HT-29 (cell line): ENCODE results near the gene MBD5. TPM values are rescaled to one million over a fixed set of nuclear protein-coding genes. Genes with fewer than 3 reads are reported as not detected.
A peak's percentile ranks its signal among the peaks of the same experiment; 100 is the strongest.

Experiments
- DNase-seq: peaks from one replicate; pipeline ENCODE4 v3.0.0-alpha.2; 2015; ENCODE audit warnings: low spot score
- total RNA-seq: library from RNA; depleted of rRNA; stranded (reverse); fragments of >200 nt; shearing (Covaris generic); gene quantifications from 2 replicates; pipeline ENCODE4 v1.2.3, GENCODE V29; 2014

Gene MBD5
- total RNA-seq, 1 experiment from 2014 or later, result 14.1 TPM

- DNase-seq, result no peak
Measured at GRCh38 chr2:148300544-148300943, 279.7 kb downstream of the MBD5 start.

DNA sequence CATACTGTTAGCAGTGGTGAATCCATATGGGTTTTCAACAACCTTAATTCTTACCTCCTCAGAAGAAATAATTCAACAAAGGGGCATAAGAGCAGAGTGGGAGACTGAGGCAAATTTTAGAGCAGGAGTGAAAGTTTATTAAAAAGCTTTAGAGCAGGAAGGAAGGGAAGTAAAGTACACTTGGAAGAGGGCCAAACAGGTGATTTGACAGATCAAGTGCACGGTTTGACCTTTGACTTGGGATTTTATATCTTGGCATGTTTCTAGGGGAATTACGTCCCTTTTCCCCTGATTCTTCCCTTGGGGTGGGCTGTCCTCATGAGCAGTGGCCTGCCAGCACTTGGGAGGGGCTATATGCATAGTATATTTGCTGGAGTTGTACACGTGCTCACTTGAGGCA, 280.5 kb downstream of the MBD5 start:
- no peak for DNase-seq

GRCh38 chr2:148302526-148302925, 281.6 kb downstream of the MBD5 start:
- DNase-seq, result no peak

DNA sequence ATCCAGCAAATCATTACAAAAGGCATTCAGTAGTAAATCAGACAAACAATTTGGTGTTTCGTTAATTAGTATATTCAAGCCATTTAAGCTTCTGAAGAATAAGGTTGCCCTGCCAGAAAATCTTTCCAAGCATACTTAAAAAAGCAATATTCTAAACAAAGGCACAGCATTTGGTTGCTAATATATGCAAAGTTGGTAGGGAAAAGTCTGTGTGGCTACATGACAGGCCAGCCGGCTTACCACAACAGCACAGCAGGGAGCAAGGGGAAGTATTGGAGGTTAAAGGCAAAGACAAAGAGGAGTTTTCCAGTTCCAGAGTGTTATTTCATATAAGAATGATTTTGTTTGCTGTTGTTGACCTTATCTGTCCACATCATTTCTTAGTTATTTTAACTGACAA, 282.3 kb downstream of the MBD5 start:
- no peak for DNase-seq

DNA sequence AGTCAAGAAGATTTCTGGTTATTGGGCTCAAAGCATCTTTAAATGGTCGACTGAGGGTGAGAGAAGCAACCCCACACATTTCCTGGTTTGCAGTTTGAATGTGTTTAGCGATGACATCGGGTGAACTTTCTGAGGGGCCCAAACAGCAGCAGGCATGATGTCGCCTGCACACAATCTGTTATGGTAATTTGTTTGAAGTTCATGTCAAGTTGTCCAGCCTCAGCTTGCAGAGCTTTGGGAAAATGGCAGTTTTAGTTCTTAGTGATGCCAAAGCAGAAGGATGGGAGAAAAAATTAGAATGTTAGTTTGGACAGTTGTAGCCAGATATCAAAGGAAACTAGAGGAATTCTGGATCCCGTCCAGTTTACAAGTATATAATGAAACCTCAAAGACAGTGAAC, 284.6 kb downstream of the MBD5 start:
- no peak for DNase-seq

DNA sequence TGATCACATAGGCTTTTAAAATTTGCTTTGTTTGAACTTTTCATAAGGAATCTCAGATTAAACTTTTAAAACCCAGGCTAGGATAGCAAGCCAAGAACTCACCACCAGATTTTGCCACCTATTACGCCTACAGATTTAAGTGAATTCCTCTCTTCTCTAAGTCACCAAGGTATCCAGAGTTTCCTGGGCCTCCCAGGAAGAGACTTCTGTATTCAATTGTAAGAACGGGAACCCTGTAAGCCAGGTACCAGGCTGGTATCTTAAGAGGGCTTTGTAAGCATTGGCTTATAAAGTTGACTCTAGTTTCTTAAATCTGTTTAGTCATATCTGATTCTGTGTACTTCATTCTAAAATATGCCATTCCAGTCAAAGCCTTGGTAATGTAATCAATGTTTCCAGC, 285.1 kb downstream of the MBD5 start:
- DNase-seq, result no peak

DNA sequence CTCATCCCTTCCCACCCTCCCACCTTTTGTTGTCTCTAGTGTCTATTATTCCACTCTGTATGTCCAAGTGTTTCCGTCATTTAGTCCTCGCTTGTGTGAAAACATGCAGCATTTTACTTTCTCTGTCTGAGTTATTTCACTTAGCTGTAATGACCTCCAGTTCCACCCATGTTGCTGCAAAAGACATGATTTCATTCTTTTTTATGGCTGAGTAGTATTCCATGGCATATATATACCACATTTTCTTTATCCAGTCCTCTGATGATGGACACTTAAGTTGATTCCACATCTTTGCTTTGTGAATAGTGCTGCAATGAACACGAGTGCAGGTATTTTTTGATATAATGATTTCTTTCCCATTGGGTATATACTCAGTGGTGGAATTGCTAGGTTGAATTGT, 296.7 kb downstream of the MBD5 start:
- no peak for DNase-seq

DNA sequence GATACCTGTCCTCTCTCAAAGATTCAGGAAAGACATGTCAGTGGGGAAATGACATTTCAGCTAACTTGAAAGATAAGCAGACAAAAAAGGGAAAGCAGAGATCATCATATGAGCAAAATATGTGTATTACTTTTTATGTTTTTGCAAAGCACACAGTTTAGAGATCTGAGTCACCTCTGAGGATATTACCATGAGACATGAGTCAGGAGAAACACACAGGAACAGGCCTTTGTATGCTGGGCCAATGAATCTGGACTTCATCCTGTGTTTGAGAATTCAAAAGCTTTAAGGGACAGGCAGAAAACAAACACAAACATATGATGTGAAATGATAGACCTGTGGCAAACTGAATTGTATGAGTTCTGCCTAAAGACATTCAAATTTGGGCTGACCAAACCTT, 317.6 kb downstream of the MBD5 start:
- DNase-seq, result no peak

- no peak for DNase-seq
Measured at GRCh38 chr2:148342086-148342485, 321.2 kb downstream of the MBD5 start.

- no peak for DNase-seq
Measured at GRCh38 chr2:148350199-148350598, 329.3 kb downstream of the MBD5 start.

GRCh38 chr2:148351437-148352143, 330.7 kb downstream of the MBD5 start:
- no peak for DNase-seq

DNA sequence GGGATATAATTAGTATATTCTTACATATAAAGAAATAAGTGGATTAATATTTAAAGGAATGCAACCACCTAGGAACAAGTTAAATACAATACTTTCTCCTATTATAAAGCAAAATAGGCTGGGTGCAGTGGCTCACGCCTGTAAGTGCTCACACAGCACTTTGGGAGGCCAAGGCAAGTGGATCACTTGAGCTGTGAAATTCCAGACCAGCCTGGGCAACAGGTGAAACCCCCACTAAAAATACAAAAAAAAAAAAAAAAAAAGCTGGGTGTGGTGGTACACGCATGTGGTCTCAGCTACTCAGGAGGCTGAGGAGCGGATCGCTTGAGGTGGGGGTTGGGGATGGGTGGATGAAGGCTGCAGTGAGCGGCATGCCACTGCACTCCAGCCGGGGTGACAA, 337.5 kb downstream of the MBD5 start:
- DNase-seq, result no peak

DNA sequence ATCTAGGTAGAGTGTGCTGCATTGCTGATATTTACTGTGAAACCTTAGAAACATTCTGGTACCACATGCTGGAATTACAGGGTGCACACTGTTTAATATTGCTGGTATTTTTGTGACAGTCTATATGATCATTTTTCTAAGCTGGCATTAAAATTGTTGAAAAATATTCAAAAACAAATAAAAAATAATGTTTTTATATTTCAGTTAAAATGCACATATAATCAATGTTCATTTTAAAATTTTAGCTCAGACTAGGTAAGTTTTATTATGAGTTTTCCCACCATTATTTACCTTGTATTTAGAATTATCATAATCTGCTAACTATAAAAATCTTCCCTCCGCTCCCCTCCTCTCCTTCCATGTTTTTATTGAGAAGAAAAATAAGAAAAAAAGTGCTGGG, 339.8 kb downstream of the MBD5 start:
- no peak for DNase-seq

- DNase-seq, result peak; percentile 8
Measured at GRCh38 chr2:148362144-148362796, 341.4 kb downstream of the MBD5 start.

GRCh38 chr2:148375214-148375613, 354.3 kb downstream of the MBD5 start:
- DNase-seq, result no peak

- no peak for DNase-seq
Measured at GRCh38 chr2:148391324-148391723, 370.4 kb downstream of the MBD5 start.

DNA sequence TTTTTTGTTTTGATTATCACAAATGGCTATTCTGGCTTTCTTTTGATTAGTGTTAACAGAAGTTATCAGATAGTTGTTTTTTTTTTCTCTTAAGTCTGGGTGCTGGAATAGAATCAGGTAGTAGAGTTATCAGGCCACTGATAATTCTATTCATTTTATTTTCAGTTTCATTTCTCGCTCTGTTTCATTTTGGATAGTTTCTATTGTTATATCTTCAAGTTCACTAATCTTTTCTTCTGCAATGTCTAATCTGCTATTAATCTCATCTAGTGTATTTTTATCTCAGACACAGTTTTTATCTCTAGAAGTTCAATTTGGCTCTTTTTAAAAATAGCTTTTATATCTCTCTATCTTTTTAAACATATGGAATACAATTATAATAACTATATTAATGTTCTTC, 381.9 kb downstream of the MBD5 start:
- DNase-seq, result no peak

- DNase-seq, result no peak
Measured at GRCh38 chr2:148410899-148411298, 390.0 kb downstream of the MBD5 start.

DNA sequence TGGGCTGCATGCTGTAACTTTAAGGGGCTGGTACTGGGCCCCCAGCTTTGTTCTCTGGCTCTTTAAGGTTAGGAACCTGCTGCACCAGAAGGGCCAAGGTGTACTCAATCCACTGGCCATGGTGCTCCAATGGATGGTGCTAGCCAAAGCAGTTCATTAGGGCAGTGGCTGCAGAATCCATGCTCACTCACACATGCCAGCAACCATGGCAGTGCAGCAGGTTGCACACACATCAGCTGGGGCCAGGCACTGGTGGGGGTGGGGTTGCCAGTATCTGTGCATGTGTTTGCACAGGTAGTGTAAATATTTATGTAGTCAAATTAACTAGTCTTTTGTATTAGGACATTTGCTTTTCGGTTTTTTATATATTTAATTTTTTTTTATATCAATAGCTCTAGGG, 395.4 kb downstream of the MBD5 start:
- DNase-seq, result no peak

- no peak for DNase-seq
Measured at GRCh38 chr2:148430101-148430500, 409.2 kb downstream of the MBD5 start.

- no peak for DNase-seq
Measured at GRCh38 chr2:148447877-148448276, 427.0 kb downstream of the MBD5 start.

DNA sequence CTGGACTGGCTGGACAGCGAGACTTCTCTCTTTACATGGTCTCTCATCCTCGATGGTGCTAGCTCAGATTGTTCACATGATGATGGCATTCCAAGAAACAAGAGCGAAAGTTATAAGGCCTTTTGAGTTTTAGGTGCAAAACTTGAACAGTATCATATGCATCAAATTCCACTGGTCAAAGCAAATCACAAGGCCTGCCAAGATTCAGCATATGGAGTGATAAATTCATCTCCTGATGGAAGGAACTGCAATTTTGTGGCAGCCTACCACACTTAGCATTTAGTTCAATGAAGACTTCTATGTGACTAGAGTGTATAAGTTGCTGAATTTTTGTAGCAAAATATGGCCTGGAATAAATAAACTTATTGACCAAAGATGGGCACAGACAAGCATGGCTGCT, 429.6 kb downstream of the MBD5 start:
- no peak for DNase-seq

DNA sequence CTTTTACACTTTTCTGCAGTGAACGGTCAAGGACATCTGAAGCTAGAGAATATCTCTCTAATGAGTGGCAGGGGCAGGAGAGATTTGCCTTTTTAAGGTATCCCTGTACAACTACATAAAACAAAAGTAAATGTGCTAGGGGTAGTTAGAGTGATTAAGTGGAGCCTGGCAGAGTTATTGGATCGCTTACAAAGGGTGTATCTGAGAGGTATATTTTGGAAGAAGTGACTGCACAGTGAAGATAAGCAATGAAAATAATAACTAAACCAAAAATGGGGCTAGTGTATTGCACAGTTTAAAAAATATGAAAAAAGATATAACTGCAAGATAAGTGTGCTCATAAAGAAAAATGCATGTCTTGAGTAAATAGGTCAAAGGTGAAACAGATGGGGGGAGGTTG, 430.2 kb downstream of the MBD5 start:
- DNase-seq, result no peak

DNA sequence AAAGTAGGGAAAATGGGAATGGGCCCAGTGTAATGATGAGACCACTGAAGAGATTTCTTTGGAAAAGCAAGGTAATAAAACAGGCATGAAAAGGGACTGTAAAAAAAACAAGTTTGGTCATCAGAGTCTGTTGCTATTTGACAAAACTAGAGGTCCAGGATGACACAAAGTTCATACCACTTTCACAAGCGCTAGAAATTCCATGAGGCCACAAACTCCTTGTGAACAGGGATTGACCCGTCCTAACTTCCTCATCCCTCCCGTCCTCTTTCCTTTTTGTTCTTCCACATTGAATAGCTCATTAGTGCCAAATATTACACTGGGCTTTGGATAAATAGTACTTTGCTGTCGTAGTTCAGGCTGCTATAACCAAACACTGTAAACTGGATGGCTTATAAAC, 434.9 kb downstream of the MBD5 start:
- no peak for DNase-seq
